ENCODE results near the gene RRP1.

Gene RRP1

DNA sequence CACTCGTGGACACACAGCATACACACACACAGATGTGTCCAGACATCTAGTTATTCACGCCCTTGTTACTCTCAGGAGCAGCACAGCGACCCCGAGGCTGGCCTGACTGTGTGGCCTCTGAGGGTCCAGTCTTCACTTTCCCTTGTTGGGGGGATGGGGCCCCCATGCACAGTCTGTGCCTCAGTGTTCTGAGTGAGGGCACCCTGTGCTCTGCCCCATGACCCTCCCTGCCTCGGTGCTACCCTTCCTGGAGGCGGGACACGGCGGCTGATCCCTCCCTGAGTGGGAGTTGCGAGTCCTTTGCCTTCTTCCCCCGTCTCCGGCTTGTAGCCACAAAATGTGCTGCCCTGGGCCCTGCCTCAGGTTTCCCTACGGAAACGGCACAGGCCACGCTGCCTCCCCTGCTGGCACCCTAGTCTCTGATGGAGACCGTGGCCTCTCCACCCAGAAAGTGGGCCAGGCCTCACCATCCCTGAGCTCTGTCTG, 21.8 kb upstream of the RRP1 start:
- H3K27ac ChIP-seq, result no peak overlapping the region
- no peak for TF ChIP-seq ZFX (IDR thresholded peaks at IDR 0.05)

DNA sequence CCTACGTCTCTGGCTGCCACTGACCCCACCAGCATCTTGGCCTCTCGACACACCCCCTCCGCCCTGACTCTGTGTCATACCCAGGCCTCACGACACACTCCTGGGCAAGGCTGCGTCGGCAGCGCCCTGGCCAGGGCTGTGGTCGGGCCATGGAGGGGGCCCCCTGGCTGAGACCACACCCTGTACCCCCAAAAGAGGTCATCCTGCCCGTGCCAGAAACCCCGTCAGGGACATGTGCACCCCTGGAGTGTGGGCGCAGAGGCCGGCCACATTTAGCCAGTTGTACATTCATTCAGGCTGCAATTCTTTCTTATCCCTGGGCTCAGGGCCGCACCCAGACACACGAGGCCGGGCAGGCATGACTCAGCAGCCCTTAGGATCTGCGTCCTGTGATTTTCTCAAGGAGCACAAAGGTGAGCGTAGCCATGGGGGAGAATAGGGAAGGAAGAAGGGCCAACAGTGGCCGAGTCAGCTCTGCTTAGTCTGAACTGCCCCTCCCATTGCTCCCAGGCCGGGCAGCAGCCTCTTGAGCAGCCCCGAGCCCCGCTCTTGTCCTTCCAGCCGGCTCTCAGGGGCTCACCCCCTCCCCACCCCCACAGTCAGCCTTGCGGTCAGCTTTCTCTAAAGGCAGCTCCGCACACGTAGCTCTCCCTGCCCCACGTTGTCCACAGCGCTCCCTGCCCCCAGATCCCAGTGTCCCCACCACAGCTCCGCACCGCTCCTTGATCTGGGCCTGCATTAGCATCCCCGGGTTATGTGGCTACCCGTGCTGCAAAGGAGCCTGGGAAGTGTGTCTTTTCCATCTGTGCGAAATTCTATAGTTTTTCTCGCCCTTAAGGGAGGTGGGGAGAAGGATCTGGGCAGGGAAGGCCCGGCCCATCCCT, 21.2 kb upstream of the RRP1 start:
- TF ChIP-seq, protein P1, sequence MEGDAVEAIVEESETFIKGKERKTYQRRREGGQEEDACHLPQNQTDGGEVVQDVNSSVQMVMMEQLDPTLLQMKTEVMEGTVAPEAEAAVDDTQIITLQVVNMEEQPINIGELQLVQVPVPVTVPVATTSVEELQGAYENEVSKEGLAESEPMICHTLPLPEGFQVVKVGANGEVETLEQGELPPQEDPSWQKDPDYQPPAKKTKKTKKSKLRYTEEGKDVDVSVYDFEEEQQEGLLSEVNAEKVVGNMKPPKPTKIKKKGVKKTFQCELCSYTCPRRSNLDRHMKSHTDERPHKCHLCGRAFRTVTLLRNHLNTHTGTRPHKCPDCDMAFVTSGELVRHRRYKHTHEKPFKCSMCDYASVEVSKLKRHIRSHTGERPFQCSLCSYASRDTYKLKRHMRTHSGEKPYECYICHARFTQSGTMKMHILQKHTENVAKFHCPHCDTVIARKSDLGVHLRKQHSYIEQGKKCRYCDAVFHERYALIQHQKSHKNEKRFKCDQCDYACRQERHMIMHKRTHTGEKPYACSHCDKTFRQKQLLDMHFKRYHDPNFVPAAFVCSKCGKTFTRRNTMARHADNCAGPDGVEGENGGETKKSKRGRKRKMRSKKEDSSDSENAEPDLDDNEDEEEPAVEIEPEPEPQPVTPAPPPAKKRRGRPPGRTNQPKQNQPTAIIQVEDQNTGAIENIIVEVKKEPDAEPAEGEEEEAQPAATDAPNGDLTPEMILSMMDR (conservative IDR thresholded peaks at IDR 0.05), result no peak
- no peak for TF ChIP-seq ZFX (IDR thresholded peaks at IDR 0.05)

DNA sequence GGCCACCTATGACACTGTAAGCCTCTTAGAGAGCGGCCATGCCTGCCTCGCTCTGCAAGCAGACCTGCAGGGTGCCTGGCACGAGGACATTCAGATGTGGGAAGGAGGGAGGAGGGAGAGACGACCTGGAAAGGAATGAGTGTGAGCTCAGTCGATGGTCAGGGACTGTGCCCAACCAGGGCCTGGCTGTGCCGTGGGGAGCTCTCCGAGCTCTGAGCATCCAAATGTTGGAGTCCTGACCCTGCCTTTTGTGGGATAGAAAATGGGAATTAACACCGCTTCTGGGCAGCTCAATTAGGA, 20.6 kb upstream of the RRP1 start:
- H3K27ac ChIP-seq, result no peak overlapping the region
- TF ChIP-seq ZFX (IDR thresholded peaks at IDR 0.05), result no peak

More for the DNA sequence above, 21.2 kb upstream of the RRP1 start:
- H3K27ac ChIP-seq, result no peak overlapping the region

DNA sequence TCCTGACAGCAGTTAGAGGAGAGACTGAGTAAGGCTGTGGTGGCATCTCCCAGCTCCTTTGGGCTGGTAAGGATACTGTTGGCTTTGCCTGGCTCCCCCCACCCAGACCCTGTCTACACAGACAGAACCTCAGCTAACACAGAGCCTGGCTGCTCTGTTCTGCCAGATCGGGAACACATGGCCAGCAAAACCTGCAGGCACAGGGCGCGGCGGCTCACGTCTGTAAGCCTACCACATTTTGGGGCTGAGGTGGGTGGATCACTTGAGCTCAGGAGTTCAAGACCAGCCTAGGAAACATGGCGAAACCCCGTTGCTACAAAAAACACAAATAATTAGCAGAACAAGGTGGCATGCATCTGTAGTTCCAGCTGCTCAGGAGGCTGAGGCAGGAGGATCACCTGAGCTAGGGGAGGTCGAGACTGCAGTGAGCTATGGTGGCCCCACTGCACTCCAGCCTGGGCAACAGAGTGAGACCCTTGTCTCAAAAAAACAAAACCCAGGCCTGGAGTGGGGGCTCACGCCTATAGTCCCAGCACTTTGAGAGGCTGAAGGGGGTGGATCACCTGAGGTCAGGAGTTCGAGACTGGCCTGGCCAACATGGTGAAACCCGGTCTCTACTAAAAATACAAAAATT, 19.9 kb upstream of the RRP1 start:
- no peak overlapping the region for H3K27ac ChIP-seq
- TF ChIP-seq, protein P1 (conservative IDR thresholded peaks at IDR 0.05), result no peak
- no peak for TF ChIP-seq ZFX (IDR thresholded peaks at IDR 0.05)

DNA sequence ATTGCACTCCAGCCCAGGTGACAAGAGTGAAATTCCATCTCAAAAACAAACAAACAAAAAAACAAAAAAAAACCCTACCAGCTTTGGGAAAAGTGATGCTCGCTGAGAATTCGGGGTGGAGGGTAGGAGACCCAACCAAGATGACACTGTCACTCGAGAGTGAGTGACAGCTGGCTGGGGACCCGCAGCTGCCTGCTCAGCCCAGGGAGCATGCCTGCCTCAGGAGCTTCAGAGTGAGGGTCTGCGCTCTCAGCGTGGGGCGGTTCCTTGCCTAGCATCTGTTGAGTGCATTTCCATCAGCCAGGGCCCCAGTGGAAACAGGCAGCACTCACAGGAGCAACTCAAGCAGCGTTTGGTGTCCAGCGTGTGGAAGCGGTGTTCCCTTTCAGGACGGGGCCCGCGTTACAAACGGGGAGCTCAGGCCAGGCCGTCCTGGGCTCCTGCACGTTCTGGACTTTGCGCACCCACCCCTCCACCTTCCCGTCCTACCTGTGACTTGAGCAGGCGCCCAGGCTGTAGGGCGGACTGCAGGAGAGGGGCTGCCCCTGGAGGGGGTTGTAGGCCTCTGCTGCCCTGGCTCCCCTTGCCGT, 19.2 kb upstream of the RRP1 start:
- H3K27ac ChIP-seq, result no peak overlapping the region
- no peak for TF ChIP-seq ZFX (IDR thresholded peaks at IDR 0.05)
- TF ChIP-seq, protein P1 (conservative IDR thresholded peaks at IDR 0.05), result no peak

DNA sequence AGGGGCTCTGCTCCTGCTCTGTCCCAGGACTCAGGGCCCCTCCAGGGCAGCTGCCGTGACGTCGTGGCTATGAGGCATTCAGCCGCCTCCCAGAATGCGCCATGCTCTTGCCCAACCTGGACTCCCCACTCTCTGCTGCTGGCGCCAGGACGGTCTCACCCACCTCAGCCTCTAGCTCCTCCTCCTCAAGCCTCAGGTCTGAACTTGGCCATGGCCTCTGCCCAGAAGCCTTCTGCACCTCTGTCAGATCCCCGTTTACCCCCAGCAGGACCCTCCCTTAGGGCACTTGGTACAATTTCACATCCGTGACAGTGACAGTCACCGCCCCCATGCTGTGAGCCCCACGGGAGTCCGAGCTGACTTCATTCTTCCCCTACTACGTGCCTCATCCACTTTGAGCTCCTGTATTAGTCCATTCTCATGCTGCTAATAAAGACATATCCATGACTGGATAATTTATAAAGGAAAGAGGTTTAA, 18.1 kb upstream of the RRP1 start:
- no peak overlapping the region for H3K27ac ChIP-seq
- no peak for TF ChIP-seq ZFX (IDR thresholded peaks at IDR 0.05)
- TF ChIP-seq, protein P1 (conservative IDR thresholded peaks at IDR 0.05), result no peak

DNA sequence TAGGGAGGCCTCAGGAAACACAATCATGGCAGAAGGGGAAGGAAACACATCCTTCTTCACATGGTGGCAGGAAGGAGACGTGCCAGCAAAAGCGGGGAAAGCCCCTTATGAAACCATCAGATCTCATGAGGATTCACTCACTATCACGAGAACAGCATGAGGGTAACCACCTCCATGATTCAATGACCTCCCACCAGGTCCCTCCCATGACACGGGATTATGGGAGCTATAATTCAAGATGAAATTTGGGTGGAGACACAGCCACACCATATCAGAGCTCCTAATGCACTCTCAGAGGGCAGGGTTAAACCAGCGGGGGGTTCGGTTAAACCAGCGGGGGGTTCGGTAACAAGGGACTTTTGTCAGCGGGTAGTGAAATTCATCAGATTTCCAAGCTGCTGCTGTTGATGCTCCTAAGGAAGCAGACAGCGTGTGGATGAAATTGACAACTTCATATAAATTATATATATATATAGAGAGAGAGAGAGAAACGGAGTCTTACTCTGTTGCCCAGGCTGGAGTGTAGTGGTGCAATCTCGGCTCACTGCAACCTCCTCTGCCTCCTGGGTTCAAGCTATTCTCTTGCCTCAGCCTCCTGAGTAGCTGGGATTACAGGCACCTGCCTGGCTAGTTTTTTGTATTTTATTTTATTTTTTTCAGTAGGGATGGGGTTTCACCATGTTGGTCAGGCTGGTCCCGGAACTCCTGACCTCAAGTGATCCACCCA, 17.5 kb upstream of the RRP1 start:
- no peak for TF ChIP-seq ZFX (IDR thresholded peaks at IDR 0.05)
- TF ChIP-seq, protein P1 (conservative IDR thresholded peaks at IDR 0.05), result no peak
- no peak overlapping the region for H3K27ac ChIP-seq

DNA sequence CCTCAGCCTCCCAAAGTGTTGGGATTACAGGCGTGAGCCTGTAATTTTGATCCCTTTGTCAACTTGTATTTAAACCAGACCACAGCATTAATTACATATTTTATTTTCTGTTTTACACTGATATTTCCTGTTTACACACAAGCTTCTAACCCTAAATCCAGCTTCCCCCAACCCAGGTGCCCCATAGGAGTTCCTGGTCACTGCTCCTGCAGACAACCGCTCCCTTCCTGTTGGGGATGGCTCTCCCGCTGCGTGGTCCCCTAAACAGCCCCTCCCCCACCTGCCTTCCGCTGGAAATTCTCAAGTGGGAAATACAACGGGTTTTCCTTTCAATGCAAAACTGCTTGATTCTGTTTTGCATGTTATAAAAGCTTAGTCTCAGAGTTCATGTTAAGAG, 17.0 kb upstream of the RRP1 start:
- TF ChIP-seq, protein P1 (conservative IDR thresholded peaks at IDR 0.05), result no peak
- TF ChIP-seq ZFX (IDR thresholded peaks at IDR 0.05), result no peak
- H3K27ac ChIP-seq, result no peak overlapping the region

Measured in C4-2B (cell line).